Measurements from ENCODE around the gene TMEM107. TPM values are rescaled to one million over a fixed set of nuclear protein-coding genes. Genes with fewer than 3 reads are reported as not detected.

TMEM107 gene
- total and polyA plus RNA-seq, 10 of the 15 experiments (the other 5 are each of a cell fraction or from before 2014, with no cell fraction given): 7.9 to 38.7 (median 22.9) TPM

DNA sequence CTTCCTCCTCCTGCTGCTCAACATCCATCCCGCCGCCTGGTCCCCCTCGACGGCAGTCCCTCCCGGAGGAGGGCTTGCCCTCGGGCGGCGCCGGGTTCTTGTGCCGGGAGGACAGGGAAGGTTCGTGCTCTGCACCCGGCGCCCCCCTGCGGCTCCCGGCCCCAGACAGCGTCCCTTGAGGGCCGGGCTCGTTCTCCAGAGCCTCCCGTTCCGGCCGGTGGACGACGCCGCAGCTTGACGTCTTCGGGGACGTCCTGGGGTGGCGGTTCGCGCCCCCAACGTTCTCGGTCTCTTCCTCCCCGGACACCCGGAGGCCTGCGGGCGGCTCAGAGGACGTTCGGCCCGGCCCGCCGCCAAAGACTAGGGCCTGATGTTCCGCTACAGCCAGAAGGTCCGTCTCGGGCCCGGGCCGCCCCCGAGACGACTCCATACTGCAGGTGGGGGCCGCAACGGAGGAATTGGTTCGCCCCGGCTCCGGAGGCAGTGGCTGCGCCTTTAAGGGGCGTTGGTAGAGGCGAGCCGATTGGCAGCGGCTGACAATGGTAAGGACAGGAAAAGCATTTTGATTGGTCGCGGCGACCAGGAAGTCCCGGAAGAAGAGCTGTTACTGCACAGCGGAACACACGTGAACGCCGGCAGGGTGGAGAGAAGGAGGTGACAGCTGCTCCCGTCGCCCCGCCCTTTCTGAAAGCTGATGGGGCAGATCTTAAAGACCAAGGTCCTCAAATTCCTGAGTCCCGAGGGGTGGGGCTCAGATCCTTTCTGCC is 13.7 kb upstream of the TMEM107 start, which contains the start of gene BORCS6 (continued):
- TF ChIP-seq RUNX3 (IDR thresholded peaks at IDR 0.05; ENCODE audit: low read length) (no peak), MYB (IDR thresholded peaks at IDR 0.05; ENCODE audit: borderline replicate concordance, low read depth, low read length) (no peak), SIN3A (IDR thresholded peaks at IDR 0.05; ENCODE audit: low read depth, low read length) (no peak; the same call in 1 of the 2 replicates), IRF5 (IDR thresholded peaks at IDR 0.05; ENCODE audit: borderline replicate concordance) (no peak), LARP7 (IDR thresholded peaks at IDR 0.05) (peak; percentile 82), RELB (IDR thresholded peaks at IDR 0.05; ENCODE audit: low read depth) (peak; percentile 99), KLF5 (IDR thresholded peaks at IDR 0.05; ENCODE audit: partially characterized antibody) (peak; percentile 91), ZBTB40 (IDR thresholded peaks at IDR 0.05; ENCODE audit: borderline replicate concordance) (peak; percentile 73; the same call in 1 of the 2 replicates), ZNF217 (IDR thresholded peaks at IDR 0.05) (peak; percentile 63; the same call in 1 of the 2 replicates), SMARCA5 (IDR thresholded peaks at IDR 0.05) (peak; percentile 84; the same call in 1 of the 2 replicates), HDGF (IDR thresholded peaks at IDR 0.05) (0 out of 2 replicates have a peak, but pooled peaks have one; percentile 57), SREBF2 (IDR thresholded peaks at IDR 0.05; ENCODE audit: low read length) (peak; percentile 41; the same call in 1 of the 2 replicates), CREB1 (IDR thresholded peaks at IDR 0.05; ENCODE audit: low read depth) (0 out of 2 replicates have a peak, but pooled peaks have one; percentile 46), TCF3 (IDR thresholded peaks at IDR 0.05; ENCODE audit: borderline replicate concordance, insufficient read depth, low read depth, low read length) (peak; percentile 57; the same call in 1 of the 2 replicates), SMC3 (IDR thresholded peaks at IDR 0.05; ENCODE audit: borderline replicate concordance, low read length) (peak; percentile 2; the same call in 1 of the 2 replicates), ETV6 (conservative IDR thresholded peaks at IDR 0.05 in 1 of 2, IDR thresholded peaks at IDR 0.05 in 1 of 2; ENCODE audit: borderline replicate concordance in 1 of 2, low read depth in 1 of 2) (no peak), PAX5 (IDR thresholded peaks at IDR 0.05; ENCODE audit: borderline replicate concordance, low read depth, low read length) (no peak), PAX8 (IDR thresholded peaks at IDR 0.05) (no peak)
- TF ChIP-seq, protein P1, sequence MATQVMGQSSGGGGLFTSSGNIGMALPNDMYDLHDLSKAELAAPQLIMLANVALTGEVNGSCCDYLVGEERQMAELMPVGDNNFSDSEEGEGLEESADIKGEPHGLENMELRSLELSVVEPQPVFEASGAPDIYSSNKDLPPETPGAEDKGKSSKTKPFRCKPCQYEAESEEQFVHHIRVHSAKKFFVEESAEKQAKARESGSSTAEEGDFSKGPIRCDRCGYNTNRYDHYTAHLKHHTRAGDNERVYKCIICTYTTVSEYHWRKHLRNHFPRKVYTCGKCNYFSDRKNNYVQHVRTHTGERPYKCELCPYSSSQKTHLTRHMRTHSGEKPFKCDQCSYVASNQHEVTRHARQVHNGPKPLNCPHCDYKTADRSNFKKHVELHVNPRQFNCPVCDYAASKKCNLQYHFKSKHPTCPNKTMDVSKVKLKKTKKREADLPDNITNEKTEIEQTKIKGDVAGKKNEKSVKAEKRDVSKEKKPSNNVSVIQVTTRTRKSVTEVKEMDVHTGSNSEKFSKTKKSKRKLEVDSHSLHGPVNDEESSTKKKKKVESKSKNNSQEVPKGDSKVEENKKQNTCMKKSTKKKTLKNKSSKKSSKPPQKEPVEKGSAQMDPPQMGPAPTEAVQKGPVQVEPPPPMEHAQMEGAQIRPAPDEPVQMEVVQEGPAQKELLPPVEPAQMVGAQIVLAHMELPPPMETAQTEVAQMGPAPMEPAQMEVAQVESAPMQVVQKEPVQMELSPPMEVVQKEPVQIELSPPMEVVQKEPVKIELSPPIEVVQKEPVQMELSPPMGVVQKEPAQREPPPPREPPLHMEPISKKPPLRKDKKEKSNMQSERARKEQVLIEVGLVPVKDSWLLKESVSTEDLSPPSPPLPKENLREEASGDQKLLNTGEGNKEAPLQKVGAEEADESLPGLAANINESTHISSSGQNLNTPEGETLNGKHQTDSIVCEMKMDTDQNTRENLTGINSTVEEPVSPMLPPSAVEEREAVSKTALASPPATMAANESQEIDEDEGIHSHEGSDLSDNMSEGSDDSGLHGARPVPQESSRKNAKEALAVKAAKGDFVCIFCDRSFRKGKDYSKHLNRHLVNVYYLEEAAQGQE (IDR thresholded peaks at IDR 0.05; ENCODE audit: low read depth, low read length): no peak
